CD14-positive monocyte (primary cell): ENCODE data around the gene CDC42BPB. TPM values are rescaled to one million over a fixed set of nuclear protein-coding genes. Genes with fewer than 3 reads are reported as not detected.

ENCODE experiments used
- DNase-seq, 3 donors: peaks; one replicate each; pipeline ENCODE4 v3.0.0-alpha.2; 2011 to 2022
- H2AFZ ChIP-seq: 2 replicates; pipeline ENCODE4 v1.6.0; 2012; ENCODE audit warnings: mild to moderate bottlenecking, low read depth, low read length, inconsistent platforms; ENCODE audit not compliant: insufficient read depth, poor library complexity, severe bottlenecking
- H3K27ac ChIP-seq, 2 donors: 1 replicate in 1 of 2; 2 replicates in 1 of 2; pipeline ENCODE4 v1.5.1; 2012 to 2013; ENCODE audit warnings: low read length in 2 of 2, control low read depth in 1 of 2, inconsistent platforms in 1 of 2, low read depth in 1 of 2, mild to moderate bottlenecking in 1 of 2
- H3K27me3 ChIP-seq, 2 donors: one replicate each; pipeline versions ENCODE4 v1.6.0 to v1.6.1; 2011 to 2013; ENCODE audit warnings: low read length in 2 of 2; ENCODE audit not compliant: control insufficient read depth in 2 of 2, insufficient read depth in 2 of 2
- H3K36me3 ChIP-seq, 2 donors: replicated peaks in 1 of 2; 1 replicate in 1 of 2; 2 replicates in 1 of 2; pipeline versions ENCODE4 v1.5.1 to v1.6.1; 2012 to 2013; ENCODE audit warnings: low read length in 2 of 2, control low read depth in 1 of 2, inconsistent platforms in 1 of 2, mild to moderate bottlenecking in 1 of 2; ENCODE audit not compliant: insufficient read depth in 2 of 2, control insufficient read depth in 1 of 2
- H3K4me1 ChIP-seq, 2 donors: 1 replicate in 1 of 2; 2 replicates in 1 of 2; pipeline versions ENCODE4 v1.5.1 to v1.6.1; 2012 to 2013; ENCODE audit warnings: low read length in 2 of 2, control low read depth in 1 of 2, inconsistent platforms in 1 of 2, mild to moderate bottlenecking in 1 of 2, moderate library complexity in 1 of 2; ENCODE audit not compliant: insufficient read depth in 2 of 2, control insufficient read depth in 1 of 2
- H3K4me2 ChIP-seq: replicated peaks from 2 replicates; pipeline ENCODE3; 2012; ENCODE audit warnings: low read length, moderate library complexity, mild to moderate bottlenecking; ENCODE audit not compliant: poor library complexity, severe bottlenecking; ENCODE audit errors: extremely low read depth
- H3K4me3 ChIP-seq, 3 experiments: fragments of 200-600 bp in 1 of 3; sonication (generic) in 1 of 3; replicated peaks in 1 of 3; 1 replicate in 2 of 3; 2 replicates in 1 of 3; pipeline ENCODE4 v1.5.1; 2011 to 2013; ENCODE audit warnings: low read length in 3 of 3, mild to moderate bottlenecking in 3 of 3, control low read depth in 2 of 3, low read depth in 2 of 3, inconsistent platforms in 1 of 3, moderate library complexity in 1 of 3
- H3K79me2 ChIP-seq: 2 replicates; pipeline ENCODE4 v1.6.0; 2012; ENCODE audit warnings: mild to moderate bottlenecking, control low read depth, inconsistent platforms, low read length, moderate library complexity; ENCODE audit not compliant: insufficient read depth
- H3K9ac ChIP-seq: 2 replicates; pipeline ENCODE4 v1.6.0; 2017; ENCODE audit warnings: low read length, mild to moderate bottlenecking; ENCODE audit not compliant: insufficient read depth, poor library complexity, severe bottlenecking
- H3K9me3 ChIP-seq, 2 donors: replicated peaks in 1 of 2; 1 replicate in 1 of 2; 2 replicates in 1 of 2; pipeline versions ENCODE4 v1.5.1 to v1.6.1; 2012 to 2013; ENCODE audit warnings: low read length in 2 of 2, control low read depth in 1 of 2; ENCODE audit not compliant: control insufficient read depth in 1 of 2, insufficient read depth in 1 of 2
- H4K20me1 ChIP-seq: 2 replicates; pipeline ENCODE4 v1.6.0; 2012; ENCODE audit warnings: mild to moderate bottlenecking, low read length, control low read depth, moderate library complexity; ENCODE audit not compliant: insufficient read depth
- H3K27ac Mint-ChIP-seq, 7 donors: one replicate each; pipeline ENCODE4 v1.8.0; 2020; ENCODE audit warnings: mild to moderate bottlenecking in 7 of 7, mixed read lengths in 7 of 7, moderate library complexity in 6 of 7, inconsistent platforms in 2 of 7
- H3K27me3 Mint-ChIP-seq, 3 donors: one replicate each; pipeline ENCODE4 v1.8.0; 2021 to 2022; ENCODE audit warnings: low read depth in 3 of 3, mild to moderate bottlenecking in 3 of 3, mixed read lengths in 3 of 3, moderate library complexity in 3 of 3, inconsistent platforms in 1 of 3
- H3K36me3 Mint-ChIP-seq, 2 donors: one replicate each; pipeline ENCODE4 v1.8.0; 2020; ENCODE audit warnings: mixed read lengths in 2 of 2, inconsistent platforms in 1 of 2, mild to moderate bottlenecking in 1 of 2
- H3K4me1 Mint-ChIP-seq: one replicate; pipeline ENCODE4 v1.8.0; 2020; ENCODE audit warnings: mild to moderate bottlenecking, mixed read lengths
- H3K4me3 Mint-ChIP-seq, 2 donors: one replicate each; pipeline ENCODE4 v1.8.0; 2020; ENCODE audit warnings: mild to moderate bottlenecking in 2 of 2, mixed read lengths in 2 of 2, moderate library complexity in 1 of 2
- H3K9me3 Mint-ChIP-seq, 7 donors: one replicate each; pipeline ENCODE4 v1.8.0; 2020 to 2022; ENCODE audit warnings: mixed read lengths in 7 of 7, mild to moderate bottlenecking in 6 of 7, moderate library complexity in 6 of 7, inconsistent platforms in 2 of 7
- WGBS: methylation state at CpG from one replicate; pipeline ENCODE4 v1.1.5; 2013; ENCODE audit warnings: missing lambda C conversion rate; ENCODE audit not compliant: insufficient coverage; 5-methylcytosine and 5-hydroxymethylcytosine counted together
- intact Hi-C, 2 donors: fragments of 100-400 bp; cut with micrococcal nuclease; formaldehyde crosslinking; loops; one replicate each; pipeline versions ENCODE4 v1.15.0 to v1.15.1; 2023
- polyA plus RNA-seq, 3 donors: library from polyadenylated mRNA; depleted of rRNA in 1 of 3; unstranded in 2 of 3; stranded (reverse) in 1 of 3; fragments of 300-500 nt in 2 of 3; fragments of >200 nt in 1 of 3; fragmentation: Illumina TruSeq in 2 of 3; gene quantifications; 1 replicate in 2 of 3; 2 replicates in 1 of 3; pipeline ENCODE4 v1.2.3, GENCODE V29; 2012 to 2021
- TF ChIP-seq, protein P1 (sequence below): fragments of 200-600 bp; IDR thresholded peaks from one replicate; pipeline ENCODE4 v1.8.0; 2022; ENCODE audit warnings: antibody characterized with exemption, mild to moderate bottlenecking

The CDC42BPB gene
- polyA plus RNA-seq, 3 donors, result 0.25 to 19.0 (median 0.60) TPM

DNA sequence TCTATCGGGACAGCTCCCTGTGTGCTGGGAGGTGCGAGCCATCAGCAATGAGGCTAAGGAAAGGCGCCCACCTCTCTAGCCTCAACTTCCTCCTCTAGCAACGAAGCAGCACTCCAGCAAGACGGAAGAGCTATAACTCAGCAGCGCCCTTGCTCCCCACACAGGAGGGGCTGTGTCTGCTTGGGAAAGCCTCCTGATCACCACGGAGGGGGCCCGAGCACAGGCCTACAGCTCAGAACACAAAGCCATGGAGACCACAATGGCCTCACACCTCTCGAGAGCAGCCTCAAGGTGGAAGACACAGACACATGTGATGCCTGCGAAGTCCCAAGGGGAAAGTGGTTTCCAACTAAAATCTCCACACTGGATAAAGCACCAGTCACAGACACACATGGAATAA, 60.4 kb downstream of the CDC42BPB start:
- Histone ChIP-seq H3K4me3 (no peak overlapping the region), H3K27me3 (no peaks in the 10 kb centered on the region), H3K4me1 (no peaks in the 10 kb centered on the region), H2AFZ (no peak overlapping the region), H3K9ac (no peak overlapping the region), H3K79me2 (no peaks in the 10 kb centered on the region), H3K36me3 (peaks cover 0 to 11% of the 10 kb centered on the region in 2 donors), H3K27ac (no peak overlapping the region), H3K9me3 (no peaks in the 10 kb centered on the region), H4K20me1 (no peaks in the 10 kb centered on the region), H3K4me2 (no peak overlapping the region)
- WGBS, result 54% methylated on average over 7 of the region's 10 CpGs
- intact Hi-C loops, result no loop called here
- peaks cover 29 to 38% of the 10 kb centered on the region in 2 donors for H3K36me3 Mint-ChIP-seq
- H3K4me3 Mint-ChIP-seq, result no peak overlapping the region
- H3K9me3 Mint-ChIP-seq, result peaks cover 0 to 7% (median 0%) of the 10 kb centered on the region in 7 donors
- peaks cover 0 to 1% (median 0%) of the 10 kb centered on the region in 3 donors for H3K27me3 Mint-ChIP-seq
- TF ChIP-seq, protein P1, sequence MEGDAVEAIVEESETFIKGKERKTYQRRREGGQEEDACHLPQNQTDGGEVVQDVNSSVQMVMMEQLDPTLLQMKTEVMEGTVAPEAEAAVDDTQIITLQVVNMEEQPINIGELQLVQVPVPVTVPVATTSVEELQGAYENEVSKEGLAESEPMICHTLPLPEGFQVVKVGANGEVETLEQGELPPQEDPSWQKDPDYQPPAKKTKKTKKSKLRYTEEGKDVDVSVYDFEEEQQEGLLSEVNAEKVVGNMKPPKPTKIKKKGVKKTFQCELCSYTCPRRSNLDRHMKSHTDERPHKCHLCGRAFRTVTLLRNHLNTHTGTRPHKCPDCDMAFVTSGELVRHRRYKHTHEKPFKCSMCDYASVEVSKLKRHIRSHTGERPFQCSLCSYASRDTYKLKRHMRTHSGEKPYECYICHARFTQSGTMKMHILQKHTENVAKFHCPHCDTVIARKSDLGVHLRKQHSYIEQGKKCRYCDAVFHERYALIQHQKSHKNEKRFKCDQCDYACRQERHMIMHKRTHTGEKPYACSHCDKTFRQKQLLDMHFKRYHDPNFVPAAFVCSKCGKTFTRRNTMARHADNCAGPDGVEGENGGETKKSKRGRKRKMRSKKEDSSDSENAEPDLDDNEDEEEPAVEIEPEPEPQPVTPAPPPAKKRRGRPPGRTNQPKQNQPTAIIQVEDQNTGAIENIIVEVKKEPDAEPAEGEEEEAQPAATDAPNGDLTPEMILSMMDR, result no peak
- peaks cover 2% of the 10 kb centered on the region for H3K4me1 Mint-ChIP-seq
- DNase-seq, result no peak
- peak overlapping the region in 1 of 7 donors; percentile 13 for H3K27ac Mint-ChIP-seq

DNA sequence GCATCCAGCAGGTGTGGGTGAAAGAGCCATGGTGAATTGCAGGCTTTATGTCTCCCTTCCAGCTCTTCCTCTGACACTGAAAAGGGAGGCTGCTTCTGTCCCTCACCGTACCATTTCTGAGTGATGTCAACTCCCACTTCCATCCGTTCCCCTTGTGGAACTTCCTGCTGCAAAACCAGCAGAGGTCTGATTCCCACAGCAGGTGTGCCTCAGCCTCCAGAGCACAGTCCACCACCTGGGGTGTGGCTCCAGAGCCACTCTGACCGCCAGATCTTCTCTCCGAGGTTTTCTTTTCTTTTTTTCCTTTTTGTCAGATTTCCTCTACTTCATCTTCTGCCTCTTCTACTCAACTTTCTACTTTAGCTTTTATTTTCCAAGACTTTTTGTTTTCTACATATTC, 62.7 kb downstream of the CDC42BPB start:
- no peak for DNase-seq
- Histone ChIP-seq H3K4me1 (no peaks in the 10 kb centered on the region), H3K9me3 (no peaks in the 10 kb centered on the region), H3K4me2 (no peak overlapping the region), H2AFZ (no peak overlapping the region), H4K20me1 (no peaks in the 10 kb centered on the region), H3K79me2 (no peaks in the 10 kb centered on the region), H3K27ac (no peak overlapping the region), H3K9ac (no peak overlapping the region), H3K4me3 (no peak overlapping the region), H3K36me3 (peaks cover 0 to 10% of the 10 kb centered on the region in 2 donors), H3K27me3 (no peaks in the 10 kb centered on the region)
- H3K4me1 Mint-ChIP-seq, result peaks cover 2% of the 10 kb centered on the region
- TF ChIP-seq, protein P1, result no peak
- peaks cover under 1 to 1% (median 1%) of the 10 kb centered on the region in 3 donors for H3K27me3 Mint-ChIP-seq
- H3K4me3 Mint-ChIP-seq, result no peak overlapping the region
- intact Hi-C loops, result no loop called here
- 54% methylated on average over 3 of the region's 4 CpGs for WGBS
- H3K9me3 Mint-ChIP-seq, result peaks cover 3 to 13% (median 6%) of the 10 kb centered on the region in 7 donors
- no peak overlapping the region for H3K27ac Mint-ChIP-seq
- H3K36me3 Mint-ChIP-seq, result peaks cover 32 to 46% of the 10 kb centered on the region in 2 donors
